IMR-90 (cell line): Measurements from ENCODE around the gene THOC6. TPM values are rescaled to one million over a fixed set of nuclear protein-coding genes. Genes with fewer than 3 reads are reported as not detected.
A peak's percentile ranks its signal among the peaks of the same experiment; 100 is the strongest.

Experiments used
- ATAC-seq: fragments of 200-7000 bp; cut with Tn5 transposase; 2 replicates; pipeline ENCODE4 v1.9.1; 2020; ENCODE audit warnings: low read depth, mild to moderate bottlenecking, moderate library complexity
- BruUV-seq: library from RNA; stranded (reverse); fragments of 400-500 nt; replicated peaks from 2 replicates; lab custom pipeline; 2021; lab: Mats Ljungman, UMichigan
- CTCF ChIA-PET: fragments of 300-600 bp; formaldehyde crosslinking; extraction: SDS; loops from one replicate; lab custom pipeline; 2021; ENCODE audit warnings: antibody characterized with exemption; lab: Yijun Ruan, JAX
- POLR2A ChIA-PET: fragments of 300-600 bp; sonication (Branson Sonifier 250); formaldehyde crosslinking; loops from one replicate; lab custom pipeline; 2022; ENCODE audit warnings: antibody characterized with exemption; ENCODE audit not compliant: unreplicated experiment; lab: Charles Lee
- DNase-seq: peaks from one replicate; pipeline ENCODE4 v3.0.0; 2013
- H2AFZ ChIP-seq: replicated peaks from 2 replicates; pipeline ENCODE3; 2013; ENCODE audit warnings: low read length, mild to moderate bottlenecking; ENCODE audit not compliant: poor library complexity
- H2AK5ac ChIP-seq: 2 replicates; pipeline ENCODE4 v1.6.1; 2013; ENCODE audit warnings: low read depth, low read length, inconsistent platforms
- H2AK9ac ChIP-seq: replicated peaks from 2 replicates; pipeline ENCODE3; 2013; ENCODE audit warnings: mild to moderate bottlenecking, low read depth, low read length, moderate library complexity; ENCODE audit not compliant: poor library complexity
- H2BK120ac ChIP-seq: 2 replicates; pipeline ENCODE4 v1.6.1; 2013; ENCODE audit warnings: low read depth, low read length, inconsistent platforms
- H2BK15ac ChIP-seq: 3 replicates; pipeline ENCODE4 v1.6.1; 2013; ENCODE audit warnings: low read depth, low read length, inconsistent platforms
- H2BK20ac ChIP-seq: 2 replicates; pipeline ENCODE4 v1.6.1; 2013; ENCODE audit warnings: low read depth, mild to moderate bottlenecking, inconsistent platforms, low read length, moderate library complexity
- H2BK5ac ChIP-seq: 2 replicates; pipeline ENCODE4 v1.6.1; 2013; ENCODE audit warnings: mild to moderate bottlenecking, low read depth, low read length, inconsistent platforms; ENCODE audit not compliant: poor library complexity, severe bottlenecking
- H3K14ac ChIP-seq: replicated peaks from 2 replicates; pipeline ENCODE4 v1.6.1; 2013; ENCODE audit warnings: low read depth, low read length, inconsistent platforms
- H3K18ac ChIP-seq: 2 replicates; pipeline ENCODE4 v1.6.1; 2013; ENCODE audit warnings: low read depth, low read length, control low read depth
- H3K23ac ChIP-seq: 2 replicates; pipeline ENCODE4 v1.6.1; 2013; ENCODE audit warnings: low read depth, low read length, inconsistent platforms
- H3K27ac ChIP-seq: 2 replicates; pipeline ENCODE4 v1.5.1; 2013; ENCODE audit warnings: mild to moderate bottlenecking, control low read depth, low read length; ENCODE audit not compliant: insufficient read depth
- H3K27me3 ChIP-seq: 2 replicates; pipeline ENCODE4 v1.6.1; 2013; ENCODE audit warnings: low read length; ENCODE audit not compliant: control insufficient read depth, insufficient read depth
- H3K36me3 ChIP-seq: 2 replicates; pipeline ENCODE4 v1.6.1; 2013; ENCODE audit warnings: low read length, mixed read lengths; ENCODE audit not compliant: control insufficient read depth, insufficient read depth
- H3K4ac ChIP-seq: 2 replicates; pipeline ENCODE4 v1.6.1; 2013; ENCODE audit warnings: low read depth, low read length, inconsistent platforms
- H3K4me1 ChIP-seq: 2 replicates; pipeline ENCODE4 v1.6.1; 2013; ENCODE audit warnings: low read length, mixed read lengths; ENCODE audit not compliant: control insufficient read depth, insufficient read depth
- H3K4me2 ChIP-seq: 2 replicates; pipeline ENCODE4 v1.6.1; 2013; ENCODE audit warnings: low read depth, mild to moderate bottlenecking, control low read depth, low read length, moderate library complexity
- H3K4me3 ChIP-seq: 2 replicates; pipeline ENCODE4 v1.5.1; 2013; ENCODE audit warnings: low read depth, mild to moderate bottlenecking, control low read depth, low read length, moderate library complexity; ENCODE audit not compliant: insufficient read depth
- H3K56ac ChIP-seq: 2 replicates; pipeline ENCODE4 v1.6.1; 2013; ENCODE audit warnings: low read length, inconsistent platforms; ENCODE audit not compliant: insufficient read depth; ENCODE audit errors: extremely low read depth
- H3K79me1 ChIP-seq, 2 experiments: 2 replicates each; pipeline ENCODE4 v1.6.1; 2013; ENCODE audit warnings: low read length in 2 of 2, inconsistent platforms in 1 of 2, low read depth in 1 of 2
- H3K9ac ChIP-seq: 2 replicates; pipeline ENCODE4 v1.6.1; 2013; ENCODE audit warnings: low read depth, low read length, control low read depth
- H3K9me1 ChIP-seq: 2 replicates; pipeline ENCODE4 v1.6.1; 2013; ENCODE audit warnings: low read length, inconsistent platforms; ENCODE audit not compliant: insufficient read depth
- H3K9me3 ChIP-seq: 2 replicates; pipeline ENCODE4 v1.6.1; 2013; ENCODE audit warnings: low read length; ENCODE audit not compliant: control insufficient read depth, insufficient read depth
- H4K20me1 ChIP-seq: 2 replicates; pipeline ENCODE4 v1.6.1; 2013; ENCODE audit warnings: low read length, inconsistent platforms; ENCODE audit not compliant: insufficient read depth
- H4K5ac ChIP-seq: 2 replicates; pipeline ENCODE4 v1.6.1; 2013; ENCODE audit warnings: mild to moderate bottlenecking, low read depth, low read length, control low read depth
- H4K8ac ChIP-seq, 2 experiments: 2 replicates each; pipeline ENCODE4 v1.6.1; 2013; ENCODE audit warnings: low read depth in 2 of 2, low read length in 2 of 2, control low read depth in 1 of 2, inconsistent platforms in 1 of 2
- H4K91ac ChIP-seq: 2 replicates; pipeline ENCODE4 v1.6.1; 2013; ENCODE audit warnings: low read depth, low read length, inconsistent platforms; ENCODE audit not compliant: insufficient read depth
- MAZ ChIP-seq: IDR thresholded peaks from 2 replicates; pipeline ENCODE4 v1.6.1; 2012; ENCODE audit warnings: low read depth, mild to moderate bottlenecking, low read length, improper control_type of control experiment, moderate library complexity, borderline replicate concordance
- MXI1 ChIP-seq: IDR thresholded peaks from 2 replicates; pipeline ENCODE4 v1.6.1; 2012; ENCODE audit warnings: low read depth, mild to moderate bottlenecking, low read length, moderate library complexity, borderline replicate concordance
- RFX5 ChIP-seq: IDR thresholded peaks from 2 replicates; pipeline ENCODE4 v1.8.0; 2012; ENCODE audit warnings: low read depth, mild to moderate bottlenecking, low read length, moderate library complexity
- WGBS, 2 experiments: methylation state at CpG; one replicate each; pipeline versions ENCODE4 v1.1.5 to v1.1.7; 2013; ENCODE audit warnings: missing lambda C conversion rate in 2 of 2; ENCODE audit not compliant: insufficient read length in 1 of 2; ENCODE audit errors: extremely low coverage in 2 of 2; 5-methylcytosine and 5-hydroxymethylcytosine counted together
- dilution Hi-C: fragments of 300-500 bp; cut with HindIII; formaldehyde crosslinking; loops from one replicate; pipeline ENCODE4 v1.14.3; 2018; ENCODE audit warnings: low sequenced_read_pairs; ENCODE audit not compliant: unreplicated experiment
- in situ Hi-C: fragments of 300-500 bp; cut with MboI; formaldehyde crosslinking; loops from 3 replicates; pipeline ENCODE4 v1.14.3; 2019; ENCODE audit warnings: low sequenced_read_pairs, inconsistent platforms, mixed read lengths
- intact Hi-C: fragments of 100-400 bp; cut with micrococcal nuclease; formaldehyde crosslinking; loops from 2 replicates; pipeline ENCODE4 v1.10.0; 2022
- polyA plus RNA-seq, 3 experiments: library from polyadenylated mRNA; depleted of rRNA; stranded (reverse); fragments of >200 nt; gene quantifications; 2 replicates each; pipeline ENCODE4 v1.2.3, GENCODE V29; 2012; ENCODE audit warnings: low replicate concordance in 1 of 3
- total RNA-seq: library from RNA; depleted of rRNA; stranded (reverse); fragments of >200 nt; gene quantifications from 2 replicates; pipeline ENCODE4 v1.2.3, GENCODE V29; 2012
- TF ChIP-seq, protein P1 (sequence below): fragments of 150-350 bp; IDR thresholded peaks from 2 replicates; pipeline ENCODE4 v1.6.1; 2016; ENCODE audit warnings: low read depth, mild to moderate bottlenecking, low read length, moderate library complexity, borderline replicate concordance

Gene THOC6
- total and polyA plus RNA-seq, 2 of the 4 experiments (the other 2 are of a cell fraction), result 16.8 to 23.1 TPM

DNA sequence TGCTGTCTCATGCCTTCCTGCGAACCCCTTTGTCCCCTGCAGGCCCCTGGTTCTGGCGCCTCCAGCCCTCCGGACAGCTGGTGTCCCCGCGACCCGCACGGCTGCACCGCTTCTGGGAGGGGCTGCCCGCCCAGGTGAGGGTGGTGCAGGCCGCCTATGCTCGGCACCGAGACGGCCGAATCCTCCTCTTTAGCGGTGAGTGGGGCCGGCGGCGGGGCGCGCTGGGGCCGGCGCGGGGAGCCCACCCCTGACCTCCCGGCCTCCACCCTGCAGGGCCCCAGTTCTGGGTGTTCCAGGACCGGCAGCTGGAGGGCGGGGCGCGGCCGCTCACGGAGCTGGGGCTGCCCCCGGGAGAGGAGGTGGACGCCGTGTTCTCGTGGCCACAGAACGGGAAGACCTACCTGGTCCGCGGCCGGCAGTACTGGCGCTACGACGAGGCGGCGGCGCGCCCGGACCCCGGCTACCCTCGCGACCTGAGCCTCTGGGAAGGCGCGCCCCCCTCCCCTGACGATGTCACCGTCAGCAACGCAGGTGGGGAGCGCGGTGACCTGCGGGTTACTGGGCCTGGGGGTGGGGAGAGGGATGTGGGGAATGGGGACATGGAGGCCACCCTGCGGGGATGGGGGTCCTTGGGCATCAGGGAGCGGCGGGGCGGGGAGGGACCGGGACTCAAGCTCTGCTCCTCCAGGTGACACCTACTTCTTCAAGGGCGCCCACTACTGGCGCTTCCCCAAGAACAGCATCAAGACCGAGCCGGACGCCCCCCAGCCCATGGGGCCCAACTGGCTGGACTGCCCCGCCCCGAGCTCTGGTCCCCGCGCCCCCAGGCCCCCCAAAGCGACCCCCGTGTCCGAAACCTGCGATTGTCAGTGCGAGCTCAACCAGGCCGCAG lies 34.5 kb downstream of the THOC6 start:
- intact Hi-C loops, result loop anchor here (1.0 to 2.0 kb wide), 4 partner anchors 48 to 108 kb away; no protein-coding TSS in a partner anchor
- Histone ChIP-seq H2AK5ac (peak overlapping the region; percentile 56), H3K9me3 (no peaks in the 10 kb centered on the region), H3K56ac (no peak overlapping the region), H3K4me3 (peak overlapping the region; percentile 75), H2BK15ac (no peak overlapping the region), H2BK5ac (peak overlapping the region; percentile 27), H3K36me3 (no peaks in the 10 kb centered on the region), H3K4me2 (peak overlapping the region; percentile 86), H3K18ac (no peak overlapping the region), H3K27ac (peak overlapping the region; percentile 59; the same call in 1 of the 2 replicates), H4K5ac (peak overlapping the region; percentile 5; the same call in 1 of the 2 replicates), H3K9me1 (peaks cover 10% of the 10 kb centered on the region), H3K23ac (peak overlapping the region; percentile 87), H2BK120ac (no peak overlapping the region), H4K8ac (peak overlapping the region; percentile 96 to 100; a peak in 3 of 4 replicates), H2AFZ (peak overlapping the region; percentile 100), H3K4me1 (peaks cover 5% of the 10 kb centered on the region), H3K4ac (peak overlapping the region; percentile 90), H3K9ac (peak overlapping the region; percentile 66), H2AK9ac (peak overlapping the region; percentile 65), H3K27me3 (no peaks in the 10 kb centered on the region), H4K20me1 (no peaks in the 10 kb centered on the region; the same call in 1 of the 2 replicates), H2BK20ac (no peak overlapping the region), H3K79me1 (peaks cover 0 to 16% of the 10 kb centered on the region in 2 experiments; a peak in 1 of 4 replicates), H3K14ac (peak overlapping the region; percentile 97), H4K91ac (peak overlapping the region; percentile 65; the same call in 1 of the 2 replicates)
- in situ Hi-C loops, result no loop called here
- no TSS peak for BruUV-seq
- CTCF ChIA-PET, result interaction anchor here (0.5 to 2.2 kb wide), 9 partner anchors 11 to 113 kb away, joined by 3 to 9 read pairs (median 4); partner anchors contain the start of gene ZNF213
- dilution Hi-C loops, result no loop called here
- TF ChIP-seq, protein P1, sequence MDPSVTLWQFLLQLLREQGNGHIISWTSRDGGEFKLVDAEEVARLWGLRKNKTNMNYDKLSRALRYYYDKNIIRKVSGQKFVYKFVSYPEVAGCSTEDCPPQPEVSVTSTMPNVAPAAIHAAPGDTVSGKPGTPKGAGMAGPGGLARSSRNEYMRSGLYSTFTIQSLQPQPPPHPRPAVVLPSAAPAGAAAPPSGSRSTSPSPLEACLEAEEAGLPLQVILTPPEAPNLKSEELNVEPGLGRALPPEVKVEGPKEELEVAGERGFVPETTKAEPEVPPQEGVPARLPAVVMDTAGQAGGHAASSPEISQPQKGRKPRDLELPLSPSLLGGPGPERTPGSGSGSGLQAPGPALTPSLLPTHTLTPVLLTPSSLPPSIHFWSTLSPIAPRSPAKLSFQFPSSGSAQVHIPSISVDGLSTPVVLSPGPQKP, result no peak
- peak; percentile 11; the same call in 1 of the 2 replicates for TF ChIP-seq MAZ
- TF ChIP-seq MXI1, result no peak
- no peak for TF ChIP-seq RFX5
- POLR2A ChIA-PET, result interaction anchor here (0.9 kb wide), 1 partner anchor 39 kb away, joined by 12 read pairs; the partner anchor contains the start of gene TNFRSF12A
- WGBS, 2 experiments, result 20% methylated on average over 17 of the region's 77 CpGs; no CpG with 5 or more reads in 1 of the 2 experiments
- peak; percentile 15 for ATAC-seq
- DNase-seq, result no peak
